ENCODE measurements around the gene SSX2IP.

SSX2IP gene

DNA sequence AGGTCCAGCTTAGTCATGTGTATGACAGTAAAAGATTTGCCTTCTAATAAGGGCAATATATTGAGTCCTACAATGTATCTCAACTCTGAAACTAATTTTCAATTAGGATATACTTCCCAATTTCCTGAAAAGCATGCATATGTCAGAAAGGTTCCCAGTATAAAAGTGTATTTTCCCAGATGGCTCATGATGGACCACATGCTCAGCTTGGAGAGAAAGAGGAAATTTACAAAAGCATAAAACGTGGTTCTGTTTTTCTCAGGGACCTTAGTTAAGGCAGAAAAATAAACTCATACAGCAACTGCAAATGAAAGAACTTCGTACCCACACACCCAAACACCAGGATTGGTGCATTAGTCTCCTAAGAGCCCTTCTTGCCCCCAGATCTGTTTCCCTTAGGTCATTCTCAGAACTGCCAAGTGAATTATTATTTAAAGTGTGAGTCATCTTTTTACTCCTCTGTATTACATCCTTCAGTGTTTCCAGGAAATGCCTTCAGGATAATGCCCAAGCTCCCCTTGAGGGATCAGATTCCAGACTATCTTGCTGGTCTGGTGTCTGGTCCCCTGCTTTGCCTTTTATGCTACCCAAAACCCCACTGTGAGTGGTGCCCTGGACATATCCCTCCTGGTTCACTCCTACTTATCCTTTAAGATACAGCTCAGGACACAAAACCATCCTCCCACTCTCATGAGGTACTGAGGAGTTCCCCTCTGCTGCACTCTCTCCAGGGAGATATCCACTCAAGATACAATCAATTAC is 57.4 kb downstream of the SSX2IP start:
- no peaks in the 10 kb centered on the region for H3K4me1 ChIP-seq (ENCODE audit: insufficient read depth, insufficient read length)
- no peaks in the 10 kb centered on the region for H3K36me3 ChIP-seq (ENCODE audit: insufficient read depth, insufficient read length, low read length)
- H3K27me3 ChIP-seq (ENCODE audit: insufficient read depth, insufficient read length), result no peaks in the 10 kb centered on the region
- DNase-seq (ENCODE audit: low read depth, low spot score), result no peak
- H3K4me3 ChIP-seq (ENCODE audit: insufficient read length, low read depth), result no peak overlapping the region
- peaks cover 13% of the 10 kb centered on the region; the same call in 1 of the 2 replicates for H3K9me3 ChIP-seq (ENCODE audit: insufficient read depth, low read length)
- no peak for TF ChIP-seq SUZ12 (IDR thresholded peaks at IDR 0.05; ENCODE audit: extremely low read depth, insufficient read depth, insufficient read length)
- no peak for TF ChIP-seq ZNF274 (IDR thresholded peaks at IDR 0.05; ENCODE audit: low read depth, low read length)
- TF ChIP-seq YY1 (IDR thresholded peaks at IDR 0.05; ENCODE audit: insufficient read depth, insufficient read length), result no peak
- no peak overlapping the region for H3K9ac ChIP-seq (ENCODE audit: insufficient read length, low read depth)

- DNase-seq (ENCODE audit: low read depth, low spot score), result no peak
- H3K4me3 ChIP-seq (ENCODE audit: insufficient read length, low read depth), result no peak overlapping the region
- H3K9ac ChIP-seq (ENCODE audit: insufficient read length, low read depth), result no peak overlapping the region
- no peaks in the 10 kb centered on the region for H3K4me1 ChIP-seq (ENCODE audit: insufficient read depth, insufficient read length)
- no peaks in the 10 kb centered on the region for H3K36me3 ChIP-seq (ENCODE audit: insufficient read depth, insufficient read length, low read length)
- no peaks in the 10 kb centered on the region for H3K27me3 ChIP-seq (ENCODE audit: insufficient read depth, insufficient read length)
- H3K9me3 ChIP-seq (ENCODE audit: insufficient read depth, low read length), result peaks cover 13% of the 10 kb centered on the region; the same call in 1 of the 2 replicates
- TF ChIP-seq SUZ12 (IDR thresholded peaks at IDR 0.05; ENCODE audit: extremely low read depth, insufficient read depth, insufficient read length) (no peak), ZNF274 (IDR thresholded peaks at IDR 0.05; ENCODE audit: low read depth, low read length) (no peak), YY1 (IDR thresholded peaks at IDR 0.05; ENCODE audit: insufficient read depth, insufficient read length) (no peak)
These were observed 58.1 kb downstream of the SSX2IP start for GRCh38 chr1:84632137-84632536.

DNA sequence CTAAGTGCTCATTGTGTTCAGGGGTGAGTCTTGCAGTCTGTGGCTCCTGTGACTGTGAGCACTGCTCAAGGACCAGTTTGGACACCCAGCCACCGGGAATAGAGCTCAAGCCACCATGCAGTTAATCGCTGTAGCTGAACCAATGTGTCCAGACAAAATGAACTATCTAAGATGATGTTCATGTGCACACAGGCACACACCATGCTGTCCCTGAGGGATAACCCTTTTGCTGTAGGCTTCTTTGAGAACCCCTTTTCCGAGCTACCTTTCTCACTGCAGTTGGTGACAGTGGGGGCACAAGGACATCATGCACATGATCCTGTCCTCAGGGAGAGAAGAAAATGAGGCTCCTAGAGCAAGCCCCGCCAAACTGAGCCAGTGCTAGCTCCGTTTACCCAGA is 65.4 kb downstream of the SSX2IP start:
- no peaks in the 10 kb centered on the region for H3K27me3 ChIP-seq (ENCODE audit: insufficient read depth, insufficient read length)
- H3K9me3 ChIP-seq (ENCODE audit: insufficient read depth, low read length), result 0 out of 2 replicates have a peak, but pooled peaks cover 4% of the 10 kb centered on the region
- H3K36me3 ChIP-seq (ENCODE audit: insufficient read depth, insufficient read length, low read length), result no peaks in the 10 kb centered on the region
- no peaks in the 10 kb centered on the region for H3K4me1 ChIP-seq (ENCODE audit: insufficient read depth, insufficient read length)
- no peak for DNase-seq (ENCODE audit: low read depth, low spot score)
- H3K9ac ChIP-seq (ENCODE audit: insufficient read length, low read depth), result no peak overlapping the region
- no peak for TF ChIP-seq SUZ12 (IDR thresholded peaks at IDR 0.05; ENCODE audit: extremely low read depth, insufficient read depth, insufficient read length)
- no peak for TF ChIP-seq YY1 (IDR thresholded peaks at IDR 0.05; ENCODE audit: insufficient read depth, insufficient read length)
- TF ChIP-seq ZNF274 (IDR thresholded peaks at IDR 0.05; ENCODE audit: low read depth, low read length), result no peak
- H3K4me3 ChIP-seq (ENCODE audit: insufficient read length, low read depth), result no peak overlapping the region

GRCh38 chr1:84621553-84621952 is 68.7 kb downstream of the SSX2IP start:
- no peaks in the 10 kb centered on the region for H3K27me3 ChIP-seq (ENCODE audit: insufficient read depth, insufficient read length)
- H3K36me3 ChIP-seq (ENCODE audit: insufficient read depth, insufficient read length, low read length), result no peaks in the 10 kb centered on the region
- H3K9ac ChIP-seq (ENCODE audit: insufficient read length, low read depth), result no peak overlapping the region
- TF ChIP-seq YY1 (IDR thresholded peaks at IDR 0.05; ENCODE audit: insufficient read depth, insufficient read length) (no peak), ZNF274 (IDR thresholded peaks at IDR 0.05; ENCODE audit: low read depth, low read length) (no peak)
- no peak overlapping the region for H3K4me3 ChIP-seq (ENCODE audit: insufficient read length, low read depth)
- no peaks in the 10 kb centered on the region for H3K9me3 ChIP-seq (ENCODE audit: insufficient read depth, low read length)
- H3K4me1 ChIP-seq (ENCODE audit: insufficient read depth, insufficient read length), result no peaks in the 10 kb centered on the region
- no peak for DNase-seq (ENCODE audit: low read depth, low spot score)

- DNase-seq (ENCODE audit: low read depth, low spot score), result peak; percentile 80
These were observed 69.4 kb downstream of the SSX2IP start for GRCh38 chr1:84620720-84621313.

DNA sequence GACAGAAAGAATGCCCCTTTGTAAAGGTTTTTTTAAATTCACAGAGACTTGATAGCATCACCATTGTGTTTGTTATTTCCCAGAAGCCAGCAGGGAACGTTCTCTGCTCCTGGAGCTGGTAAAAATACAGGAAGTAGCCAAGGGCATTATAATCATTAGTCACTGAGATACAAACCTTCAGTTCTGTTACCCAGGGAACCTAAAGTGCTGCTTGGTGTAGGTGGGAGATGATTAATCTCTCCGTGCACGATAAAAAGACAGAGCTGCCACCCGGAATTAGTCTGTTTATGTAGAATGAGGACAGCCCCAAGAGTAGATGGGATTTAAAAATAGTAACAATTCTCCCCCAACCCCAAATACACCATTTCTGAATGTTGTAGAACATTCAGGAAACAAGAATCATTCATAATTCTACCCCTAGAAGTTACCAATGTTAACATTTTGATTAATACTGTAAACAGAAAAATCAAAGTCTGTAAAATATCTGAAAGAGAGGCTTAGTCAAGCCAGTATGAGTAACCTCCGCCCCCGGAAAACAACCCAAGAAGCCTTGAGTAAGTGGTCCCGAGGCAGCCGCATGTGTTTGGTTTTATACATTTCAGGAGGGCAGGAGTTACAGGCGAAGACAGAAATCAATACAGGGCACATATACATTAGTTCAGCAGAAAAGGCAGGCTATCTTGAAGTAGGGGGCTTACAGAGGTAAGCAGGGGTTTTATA is 70.7 kb downstream of the SSX2IP start:
- no peaks in the 10 kb centered on the region for H3K36me3 ChIP-seq (ENCODE audit: insufficient read depth, insufficient read length, low read length)
- no peak for TF ChIP-seq YY1 (IDR thresholded peaks at IDR 0.05; ENCODE audit: insufficient read depth, insufficient read length)
- TF ChIP-seq ZNF274 (IDR thresholded peaks at IDR 0.05; ENCODE audit: low read depth, low read length), result no peak
- no peak for TF ChIP-seq SUZ12 (IDR thresholded peaks at IDR 0.05; ENCODE audit: extremely low read depth, insufficient read depth, insufficient read length)
- H3K27me3 ChIP-seq (ENCODE audit: insufficient read depth, insufficient read length), result no peaks in the 10 kb centered on the region
- DNase-seq (ENCODE audit: low read depth, low spot score), result no peak
- peaks cover 9% of the 10 kb centered on the region for H3K9me3 ChIP-seq (ENCODE audit: insufficient read depth, low read length)
- no peaks in the 10 kb centered on the region for H3K4me1 ChIP-seq (ENCODE audit: insufficient read depth, insufficient read length)
- no peak overlapping the region for H3K4me3 ChIP-seq (ENCODE audit: insufficient read length, low read depth)
- H3K9ac ChIP-seq (ENCODE audit: insufficient read length, low read depth), result no peak overlapping the region

More at GRCh38 chr1:84620720-84621313, 69.4 kb downstream of the SSX2IP start:
- no peak for TF ChIP-seq ZNF274 (IDR thresholded peaks at IDR 0.05; ENCODE audit: low read depth, low read length)
- TF ChIP-seq SUZ12 (IDR thresholded peaks at IDR 0.05; ENCODE audit: extremely low read depth, insufficient read depth, insufficient read length), result no peak
- TF ChIP-seq YY1 (IDR thresholded peaks at IDR 0.05; ENCODE audit: insufficient read depth, insufficient read length), result no peak
- H3K9me3 ChIP-seq (ENCODE audit: insufficient read depth, low read length), result no peaks in the 10 kb centered on the region
- no peaks in the 10 kb centered on the region for H3K4me1 ChIP-seq (ENCODE audit: insufficient read depth, insufficient read length)
- H3K36me3 ChIP-seq (ENCODE audit: insufficient read depth, insufficient read length, low read length), result no peaks in the 10 kb centered on the region
- peak overlapping the region; percentile 57 for H3K4me3 ChIP-seq (ENCODE audit: insufficient read length, low read depth)
- H3K27me3 ChIP-seq (ENCODE audit: insufficient read depth, insufficient read length), result no peaks in the 10 kb centered on the region
- peak overlapping the region; percentile 83 for H3K9ac ChIP-seq (ENCODE audit: insufficient read length, low read depth)

DNA sequence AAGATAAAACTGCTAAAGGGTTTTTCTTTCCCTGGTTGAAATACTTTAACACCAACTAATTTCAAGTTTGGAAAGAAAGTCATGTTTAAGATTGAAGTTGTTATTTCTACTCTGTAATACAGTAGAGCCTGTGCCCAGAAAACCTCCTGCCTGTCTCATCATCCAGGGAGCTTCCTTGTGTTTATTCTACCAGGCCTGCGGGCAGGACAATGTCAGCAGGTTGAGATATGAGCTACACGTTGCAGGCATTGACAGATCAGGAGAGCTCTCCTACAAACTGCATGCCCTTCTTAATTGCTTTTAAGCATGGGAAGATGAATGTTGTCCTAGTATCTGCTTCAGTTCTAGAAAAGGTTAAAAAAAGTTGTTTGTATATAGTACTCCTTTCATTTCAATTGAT is 72.9 kb downstream of the SSX2IP start:
- Histone ChIP-seq H3K9ac (ENCODE audit: insufficient read length, low read depth) (no peak overlapping the region), H3K36me3 (ENCODE audit: insufficient read depth, insufficient read length, low read length) (no peaks in the 10 kb centered on the region), H3K4me1 (ENCODE audit: insufficient read depth, insufficient read length) (no peaks in the 10 kb centered on the region), H3K9me3 (ENCODE audit: insufficient read depth, low read length) (peaks cover 30% of the 10 kb centered on the region), H3K4me3 (ENCODE audit: insufficient read length, low read depth) (no peak overlapping the region), H3K27me3 (ENCODE audit: insufficient read depth, insufficient read length) (no peaks in the 10 kb centered on the region)
- TF ChIP-seq SUZ12 (IDR thresholded peaks at IDR 0.05; ENCODE audit: extremely low read depth, insufficient read depth, insufficient read length), result no peak
- TF ChIP-seq ZNF274 (IDR thresholded peaks at IDR 0.05; ENCODE audit: low read depth, low read length), result no peak
- no peak for TF ChIP-seq YY1 (IDR thresholded peaks at IDR 0.05; ENCODE audit: insufficient read depth, insufficient read length)
- DNase-seq (ENCODE audit: low read depth, low spot score), result no peak
